ENCODE measurements around the gene SGF29.
"Not testable (repeated sequence)": the region's sequence is repeated elsewhere in the genome, so short reads cannot be mapped to it uniquely, and the experiment has no call there.

The SGF29 gene

DNA sequence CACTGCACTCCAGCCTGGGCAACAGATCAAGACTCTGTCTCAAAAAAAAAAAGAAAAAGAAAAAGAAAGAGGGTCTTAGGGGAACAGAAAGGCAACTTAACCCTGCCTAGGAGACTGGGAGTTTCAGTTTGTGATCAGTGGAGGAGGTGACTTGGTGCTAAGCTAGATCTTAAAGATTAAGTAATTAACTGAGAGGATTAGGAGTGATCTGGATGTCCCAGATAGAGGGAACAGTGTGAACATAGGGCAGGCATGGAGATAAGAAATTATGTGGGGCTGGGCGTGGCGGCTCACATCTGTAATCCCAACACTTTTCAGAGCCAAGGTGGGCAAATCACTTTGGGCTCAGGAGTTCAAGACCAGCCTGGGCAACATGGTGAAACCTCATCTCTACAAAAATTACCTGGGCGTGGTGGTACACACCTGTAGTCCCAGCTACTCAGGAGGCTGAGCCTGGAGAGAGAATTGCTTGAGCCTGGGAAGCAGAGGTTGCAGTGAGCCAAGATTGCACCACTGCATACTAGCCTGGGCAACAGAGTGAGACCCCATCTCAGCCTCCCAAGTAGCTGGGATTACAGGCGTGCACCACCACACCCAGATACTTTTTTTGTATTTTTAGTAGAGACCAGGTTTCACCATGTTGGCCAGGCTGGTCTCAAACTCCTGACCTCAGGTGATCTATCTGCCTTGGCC lies 12.7 kb downstream of the SGF29 start:
- DNase-seq (ENCODE audit: low spot score) = not testable (repeated sequence)

DNA sequence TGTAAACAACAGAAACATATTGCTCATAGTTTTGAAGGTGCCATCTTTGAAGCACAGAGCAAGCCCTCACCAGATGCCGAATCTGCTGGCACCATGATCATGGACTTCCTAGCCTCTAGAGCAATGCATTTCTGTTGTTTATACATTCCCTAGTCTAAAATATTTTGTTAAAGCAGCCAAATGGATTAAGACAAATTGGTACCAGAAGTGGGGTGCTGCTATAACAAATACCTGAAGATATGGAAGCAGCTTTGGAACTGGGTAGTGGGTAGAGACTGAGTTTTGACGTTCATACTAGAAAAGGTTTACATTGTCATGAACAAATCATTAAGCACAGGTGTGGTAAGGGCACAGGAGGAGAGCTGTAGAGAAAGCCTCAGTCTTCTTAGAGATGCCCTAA lies 13.6 kb downstream of the SGF29 start:
- no peak for DNase-seq (ENCODE audit: low spot score)

DNA sequence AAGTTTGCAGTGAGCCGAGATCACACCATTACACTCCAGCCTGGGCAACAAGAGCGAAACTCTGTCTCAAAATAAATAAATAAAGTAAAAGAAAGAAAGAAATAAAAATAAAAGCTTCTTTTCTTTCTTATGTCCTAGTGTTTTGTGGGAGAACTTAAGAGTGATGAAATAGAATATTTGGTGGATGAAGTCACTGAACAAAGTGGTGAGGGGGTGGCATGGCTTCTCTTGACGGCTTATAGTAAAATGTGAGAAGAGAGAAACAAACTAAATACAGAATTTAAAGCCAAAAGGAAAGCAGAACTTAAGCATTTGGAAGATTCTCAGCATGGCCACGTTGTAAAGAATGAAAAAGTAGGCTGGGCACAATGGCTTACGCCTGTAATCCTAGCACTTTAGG lies 15.3 kb downstream of the SGF29 start:
- no peak for DNase-seq (ENCODE audit: low spot score)

DNA sequence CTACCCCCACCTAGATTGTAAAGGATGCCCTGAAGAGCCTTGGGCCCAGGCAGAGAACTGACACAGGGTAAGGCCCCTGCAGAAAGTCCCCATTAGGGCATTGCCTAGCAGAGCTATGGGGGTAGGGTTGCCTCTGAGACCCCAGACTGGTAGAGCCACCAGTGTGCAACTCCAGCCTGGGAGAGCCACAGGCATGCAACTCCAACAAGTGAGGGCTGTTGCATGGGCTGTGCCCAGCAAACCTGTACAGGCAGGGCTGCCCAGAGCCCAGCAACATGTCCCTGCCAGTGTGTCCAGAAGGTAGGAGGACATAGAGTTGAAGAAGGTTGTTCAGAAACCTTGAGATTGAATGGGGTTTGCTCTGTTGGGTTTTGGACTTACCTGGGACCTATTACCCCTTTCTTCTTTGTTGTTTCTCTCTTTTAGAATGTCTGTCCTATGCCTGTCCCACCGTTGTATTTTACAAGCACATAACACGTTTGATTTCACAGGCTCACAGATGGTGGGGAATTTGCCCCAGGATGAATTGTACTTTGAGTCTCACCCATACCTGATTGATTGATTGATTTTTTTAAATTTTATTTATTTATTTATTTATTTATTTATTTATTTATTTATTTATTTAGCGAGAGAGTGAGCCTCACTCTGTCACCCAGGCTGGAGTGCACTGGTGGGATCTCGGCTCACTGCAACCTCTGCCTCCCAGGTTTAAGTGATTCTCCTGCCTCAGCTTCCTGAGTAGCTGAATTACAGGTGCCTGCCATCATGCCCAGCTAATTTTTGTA lies 16.4 kb downstream of the SGF29 start:
- DNase-seq (ENCODE audit: low spot score) = no peak

DNA sequence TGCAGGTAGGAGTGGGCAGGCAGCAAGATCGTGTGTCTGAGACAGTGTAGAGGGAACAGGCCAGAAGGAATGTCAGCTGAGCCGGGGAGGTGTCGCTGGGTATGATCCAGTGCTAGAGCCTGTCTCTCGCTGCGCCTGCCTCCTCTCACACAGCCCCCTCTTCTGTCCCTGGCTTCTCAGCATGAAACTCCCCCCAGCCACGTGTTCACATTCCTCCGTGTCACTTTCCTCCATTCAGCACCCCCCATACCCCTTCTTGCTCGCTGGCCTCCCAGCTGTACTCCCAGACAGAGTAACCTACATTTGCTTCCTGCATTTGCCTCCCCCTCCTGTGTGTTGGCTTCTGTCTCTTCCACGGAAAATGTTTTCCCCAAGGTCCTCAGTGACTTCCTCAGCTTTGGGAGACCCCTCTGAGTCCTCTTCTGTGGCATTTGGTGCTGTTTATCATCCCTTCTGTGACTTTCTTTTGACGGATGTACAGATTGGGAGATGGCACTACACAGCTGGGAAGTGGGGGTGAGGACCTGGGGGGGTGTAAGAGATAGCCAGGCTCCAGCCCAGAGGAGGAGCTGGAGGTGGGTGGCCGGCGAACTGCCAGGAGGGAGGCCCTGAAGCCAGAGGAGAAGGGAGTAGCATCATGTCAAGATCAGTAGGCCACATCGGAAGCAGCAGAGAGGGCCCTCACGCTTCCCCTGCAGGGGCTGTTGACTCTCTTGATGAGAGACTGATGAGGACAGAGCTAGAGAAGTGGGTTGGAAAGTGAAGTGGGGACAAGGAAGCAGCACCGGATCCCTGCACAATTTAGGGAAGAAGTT lies 19.2 kb downstream of the SGF29 start:
- DNase-seq (ENCODE audit: low spot score) = no peak

DNA sequence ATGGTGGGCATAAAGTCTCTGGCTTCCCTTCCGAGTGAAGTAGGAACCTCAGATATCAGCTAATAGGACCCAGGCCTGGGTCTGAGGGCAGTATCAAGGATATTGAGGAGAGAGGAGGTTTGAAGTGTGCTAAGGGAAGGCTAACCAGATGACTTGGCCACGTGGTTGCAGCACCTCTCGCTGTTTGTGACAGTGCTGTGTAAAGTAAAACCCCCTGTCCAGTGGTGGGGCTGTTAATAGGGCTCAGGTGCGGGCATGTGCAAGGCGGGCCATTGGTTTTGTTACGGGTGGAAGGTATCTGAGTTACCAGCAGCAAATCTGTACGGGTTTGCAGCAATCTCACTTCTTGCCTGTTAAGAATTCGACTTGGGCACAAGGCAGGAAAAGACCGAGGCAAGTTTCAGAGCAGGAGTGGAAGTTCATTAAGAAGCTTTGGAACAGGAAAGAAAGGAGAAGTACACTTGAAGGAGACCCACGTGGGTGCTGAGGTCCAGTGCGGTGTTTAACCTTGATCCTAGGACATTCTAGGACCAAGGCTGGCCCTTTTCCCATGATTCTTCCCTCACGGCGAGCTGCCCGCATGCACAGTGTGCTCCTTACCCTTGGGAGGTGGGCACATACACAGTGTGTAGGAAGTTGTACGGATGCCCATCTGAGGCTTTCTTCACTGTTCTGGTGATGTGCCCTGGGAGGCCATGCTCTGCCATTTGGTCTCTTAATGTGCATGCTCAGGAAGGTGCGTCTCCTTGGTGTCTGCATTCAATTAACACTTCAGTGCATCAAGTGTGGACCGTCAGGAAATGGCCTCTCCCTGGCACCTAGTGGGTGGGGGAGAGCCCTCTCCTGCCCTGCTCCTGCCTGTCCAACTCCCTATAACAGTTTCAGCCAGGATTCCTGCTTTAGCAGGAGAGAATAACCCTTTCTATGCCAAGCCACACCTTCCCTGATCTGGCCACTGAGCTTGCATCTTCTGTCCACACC lies 20.3 kb downstream of the SGF29 start:
- DNase-seq (ENCODE audit: low spot score) = no peak

DNA sequence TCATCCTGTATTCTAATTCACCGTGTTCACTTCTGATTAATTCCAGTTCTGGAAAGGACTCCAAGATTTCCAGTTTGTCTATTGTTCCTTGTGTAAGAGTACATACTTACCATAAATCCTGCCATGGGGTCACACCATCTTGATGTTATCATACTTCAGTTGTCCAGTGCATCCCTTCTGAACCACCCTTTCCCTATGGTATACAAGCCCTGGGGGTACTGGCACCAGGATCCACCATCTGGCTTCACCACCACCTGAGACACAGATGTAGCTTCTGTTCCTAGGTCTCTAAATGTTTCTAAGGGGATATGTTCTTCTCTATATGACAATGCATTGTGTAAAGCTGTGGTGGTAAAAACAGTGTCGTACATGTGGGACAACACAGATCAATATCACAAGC lies 21.2 kb downstream of the SGF29 start:
- DNase-seq (ENCODE audit: low spot score) = no peak

DNA sequence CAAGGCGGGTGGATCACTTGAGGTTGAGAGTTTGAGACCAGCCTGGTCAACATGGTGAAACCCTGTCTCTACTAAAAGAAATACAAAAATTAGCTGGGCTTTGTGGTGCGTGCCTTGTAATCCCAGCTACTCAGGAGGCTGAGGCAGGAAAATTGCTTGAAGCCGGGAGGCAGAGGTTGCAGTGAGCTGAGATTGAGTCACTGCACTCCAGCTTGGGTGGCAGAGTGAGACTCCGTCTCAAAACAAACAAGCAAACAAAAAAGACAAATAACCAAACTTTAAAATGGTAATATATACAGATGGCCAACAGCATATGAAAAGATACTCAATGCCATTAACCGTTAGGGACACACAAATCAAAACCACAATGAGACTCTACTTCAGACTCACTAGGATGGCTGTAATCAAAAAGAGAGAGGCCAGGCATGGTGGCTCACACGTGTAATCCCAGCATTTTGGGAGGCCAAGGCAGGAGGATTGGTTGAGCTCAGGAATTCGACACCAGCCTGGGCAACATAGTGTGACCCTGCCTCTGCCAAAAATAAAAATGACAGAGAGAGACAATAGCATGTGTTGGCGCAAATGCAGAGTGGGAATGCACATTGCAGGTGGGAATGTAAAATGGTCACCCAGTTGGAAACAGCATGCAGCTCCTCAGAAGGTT lies 21.9 kb downstream of the SGF29 start:
- no peak for DNase-seq (ENCODE audit: low spot score)

DNA sequence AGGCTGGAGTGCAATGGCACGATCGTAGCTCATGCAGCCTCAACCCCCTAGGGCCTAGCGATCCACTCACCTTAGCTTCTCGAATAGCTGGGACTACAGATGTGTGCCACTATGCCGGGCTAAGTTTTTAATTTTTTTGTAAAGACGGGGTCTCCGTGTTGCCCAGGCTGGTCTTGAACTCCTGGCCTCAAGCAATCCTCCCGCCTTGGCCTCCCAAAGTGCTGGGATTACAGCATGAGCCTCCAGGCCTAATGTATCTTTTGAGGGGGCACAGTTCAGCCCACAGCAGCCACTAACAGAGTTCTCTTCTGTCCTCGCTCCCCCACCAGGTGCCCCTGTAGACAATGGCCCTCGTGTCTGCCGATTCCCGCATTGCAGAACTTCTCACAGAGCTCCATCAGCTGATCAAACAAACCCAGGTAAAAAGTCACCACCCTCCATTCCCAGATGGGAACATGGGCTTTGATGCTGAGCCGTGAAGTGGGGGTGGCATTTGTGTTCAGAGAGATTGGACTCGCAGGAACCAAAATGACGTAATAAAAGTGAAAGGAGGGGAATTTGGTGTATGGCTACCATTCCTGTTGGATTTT lies 27.1 kb downstream of the SGF29 start:
- DNase-seq (ENCODE audit: low spot score) = no peak

DNA sequence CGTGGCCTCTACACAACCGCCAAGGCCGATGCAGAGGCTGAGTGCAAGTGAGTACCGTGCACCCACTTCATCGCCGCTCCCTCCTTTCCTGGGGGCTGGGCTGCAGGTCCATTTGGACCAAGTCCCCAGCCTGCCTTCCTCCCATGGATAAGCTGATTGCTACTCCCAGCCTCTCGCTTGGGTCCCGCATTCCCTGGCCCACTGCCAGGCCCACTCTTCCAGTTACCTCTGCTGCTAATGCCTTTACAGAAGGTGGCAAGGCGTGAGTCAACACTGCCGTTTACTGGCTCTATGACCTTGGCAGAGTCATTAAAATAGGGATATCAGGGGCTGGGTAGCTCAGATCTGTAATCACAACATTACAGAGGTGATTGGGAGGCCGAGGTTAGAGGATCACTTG lies 32.0 kb downstream of the SGF29 start:
- DNase-seq (ENCODE audit: low spot score) = no peak

DNA sequence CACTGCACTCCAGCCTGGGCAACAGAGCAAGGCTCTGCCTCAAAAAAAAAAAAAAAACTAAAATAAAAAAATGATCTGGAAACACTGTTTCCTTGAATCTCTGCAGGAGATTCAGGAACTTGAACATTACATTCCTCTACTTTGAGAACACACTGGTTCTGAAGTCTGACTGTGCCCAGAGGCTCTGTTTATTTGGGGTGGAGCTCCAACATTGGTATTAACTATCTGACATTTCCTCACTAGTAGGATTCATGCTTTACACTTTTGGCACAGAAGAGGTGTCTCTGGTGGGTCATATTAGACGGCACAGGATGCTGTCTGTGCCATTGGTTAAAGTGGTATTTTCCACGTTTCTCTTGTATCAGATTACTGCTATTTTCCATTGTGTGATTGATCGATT lies 32.7 kb downstream of the SGF29 start:
- DNase-seq (ENCODE audit: low spot score) = no peak

DNA sequence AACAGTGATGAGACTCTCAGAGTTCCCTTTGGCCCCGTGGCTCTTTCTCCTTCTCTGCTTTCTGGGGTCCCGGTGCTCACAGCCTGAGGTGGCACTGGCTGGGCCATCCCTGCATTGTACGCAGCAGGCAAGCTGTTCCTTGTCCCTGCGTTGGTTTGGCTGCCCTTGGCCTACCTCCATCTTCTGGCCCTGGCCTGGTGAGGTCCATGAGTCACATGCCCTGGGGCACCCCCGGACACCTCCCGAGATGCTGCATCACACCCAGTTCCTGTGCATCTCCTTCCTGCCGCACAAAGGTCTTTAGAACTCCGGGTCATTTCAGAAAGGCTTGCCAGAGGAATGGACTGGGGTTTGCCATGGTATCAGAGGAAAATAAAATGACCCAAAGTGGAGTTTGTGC lies 33.7 kb downstream of the SGF29 start:
- DNase-seq (ENCODE audit: low spot score) = no peak

DNA sequence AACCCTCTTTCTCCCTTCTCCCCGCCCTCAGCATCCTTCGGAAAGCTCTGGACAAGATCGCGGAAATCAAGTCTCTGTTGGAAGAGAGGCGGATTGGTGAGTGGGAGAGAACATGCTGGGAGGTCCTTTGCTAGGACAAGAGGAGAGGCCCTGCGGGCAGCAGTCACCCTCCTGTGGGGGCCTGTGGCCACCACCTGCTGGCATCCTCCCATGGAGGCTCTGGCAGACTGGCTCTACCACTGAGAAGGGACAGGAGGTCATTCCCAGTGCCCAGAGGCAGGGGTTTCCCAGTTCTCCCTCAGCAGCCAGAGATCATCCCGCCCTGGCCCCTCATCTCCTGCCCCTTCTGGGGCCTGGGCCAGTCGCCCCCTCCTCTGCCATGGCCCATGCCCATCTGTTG lies 35.3 kb downstream of the SGF29 start:
- no peak for DNase-seq (ENCODE audit: low spot score)

DNA sequence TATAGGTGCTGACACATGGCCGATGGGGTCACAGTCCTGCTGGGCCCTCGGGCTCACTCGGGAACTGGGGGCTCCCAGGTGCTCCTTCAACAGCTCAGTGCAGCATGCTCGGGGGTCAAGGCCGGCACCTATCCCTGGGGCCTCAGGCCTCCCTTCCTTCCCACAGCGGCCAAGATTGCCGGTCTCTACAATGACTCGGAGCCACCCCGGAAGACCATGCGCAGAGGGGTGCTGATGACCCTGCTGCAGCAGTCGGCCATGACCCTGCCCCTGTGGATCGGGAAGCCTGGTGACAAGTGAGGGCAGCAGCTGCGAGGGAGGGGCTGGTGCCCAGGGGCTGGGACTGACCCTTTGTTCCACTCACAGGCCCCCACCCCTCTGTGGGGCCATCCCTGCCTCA lies 36.2 kb downstream of the SGF29 start:
- no peak for DNase-seq (ENCODE audit: low spot score)

DNA sequence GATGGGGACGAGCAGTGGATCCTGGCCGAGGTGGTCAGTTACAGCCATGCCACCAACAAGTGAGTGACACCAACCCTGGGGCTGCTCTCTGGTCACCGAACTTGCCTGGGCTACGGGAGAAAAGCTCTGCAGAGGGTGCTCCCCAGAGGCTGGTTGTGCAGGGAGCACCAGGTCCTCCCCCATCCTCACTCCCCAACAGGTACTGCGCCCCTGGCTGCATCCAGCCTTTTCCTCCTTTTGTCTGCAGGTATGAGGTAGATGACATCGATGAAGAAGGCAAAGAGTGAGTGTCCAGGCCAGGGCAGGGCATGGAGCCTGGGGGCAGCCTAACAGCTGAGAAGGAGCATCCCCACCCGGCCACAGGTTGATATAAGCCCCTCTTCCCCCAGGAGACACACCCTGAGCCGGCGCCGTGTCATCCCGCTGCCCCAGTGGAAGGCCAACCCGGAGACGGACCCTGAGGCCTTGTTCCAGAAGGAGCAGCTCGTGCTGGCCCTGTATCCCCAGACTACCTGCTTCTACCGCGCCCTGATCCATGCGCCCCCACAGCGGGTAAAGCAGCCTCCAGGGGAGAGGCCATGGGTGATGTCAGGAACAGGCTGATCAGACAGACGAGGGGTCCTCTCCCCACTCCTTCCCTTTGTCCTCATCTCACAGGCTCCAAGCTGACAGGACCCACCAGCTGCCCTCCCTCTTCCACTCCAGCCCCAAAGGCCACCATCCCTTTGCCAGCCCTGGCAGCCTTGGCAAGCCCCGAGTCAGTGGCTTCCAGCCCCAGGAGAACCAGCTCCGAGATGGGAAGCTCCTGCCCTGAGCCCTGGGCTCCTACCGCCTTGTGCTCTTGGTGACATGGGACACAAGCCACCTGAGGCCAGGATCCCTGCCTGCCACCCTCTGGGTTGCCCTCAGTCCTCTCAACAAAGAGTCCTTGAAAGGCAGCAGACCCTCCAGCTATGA lies 36.9 kb downstream of the SGF29 start:
- DNase-seq (ENCODE audit: low spot score) = no peak

DNA sequence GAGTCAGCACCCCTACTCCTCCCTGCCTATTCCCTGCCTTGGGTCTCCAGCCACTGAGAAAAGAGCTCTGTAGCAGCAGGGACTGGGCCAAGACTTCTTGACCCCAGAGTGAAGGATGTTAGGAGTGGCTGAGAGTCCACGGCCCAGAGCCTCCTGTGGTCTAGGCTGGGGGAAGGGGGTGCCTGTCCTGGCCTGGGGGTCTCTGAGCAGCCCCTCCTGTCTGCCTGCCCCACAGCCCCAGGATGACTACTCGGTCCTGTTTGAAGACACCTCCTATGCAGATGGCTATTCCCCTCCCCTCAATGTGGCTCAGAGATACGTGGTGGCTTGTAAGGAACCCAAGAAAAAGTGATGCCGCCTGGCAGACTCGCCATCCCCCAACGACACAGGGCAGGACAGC lies 37.6 kb downstream of the SGF29 start:
- DNase-seq (ENCODE audit: low spot score) = no peak

DNA sequence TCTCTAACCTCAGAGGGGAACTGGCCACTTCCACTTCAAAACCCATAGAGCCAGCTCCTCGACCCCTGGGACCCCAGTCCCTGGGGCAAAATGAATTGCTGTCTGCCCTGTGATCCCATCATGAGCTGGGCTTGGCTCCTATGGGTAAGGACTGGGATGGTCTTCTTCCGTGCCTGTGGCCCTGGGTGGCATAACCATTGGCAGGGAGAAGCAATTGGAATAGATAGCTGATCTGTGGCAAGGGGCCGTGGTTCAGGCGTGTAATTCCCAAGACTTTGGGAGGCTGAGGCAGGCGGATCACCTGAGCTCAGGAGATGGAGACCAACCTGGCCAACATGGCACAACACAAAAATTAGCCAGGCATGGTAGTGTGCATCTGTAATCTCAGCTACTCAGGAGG lies 38.8 kb downstream of the SGF29 start:
- DNase-seq (ENCODE audit: low spot score) = no peak

DNA sequence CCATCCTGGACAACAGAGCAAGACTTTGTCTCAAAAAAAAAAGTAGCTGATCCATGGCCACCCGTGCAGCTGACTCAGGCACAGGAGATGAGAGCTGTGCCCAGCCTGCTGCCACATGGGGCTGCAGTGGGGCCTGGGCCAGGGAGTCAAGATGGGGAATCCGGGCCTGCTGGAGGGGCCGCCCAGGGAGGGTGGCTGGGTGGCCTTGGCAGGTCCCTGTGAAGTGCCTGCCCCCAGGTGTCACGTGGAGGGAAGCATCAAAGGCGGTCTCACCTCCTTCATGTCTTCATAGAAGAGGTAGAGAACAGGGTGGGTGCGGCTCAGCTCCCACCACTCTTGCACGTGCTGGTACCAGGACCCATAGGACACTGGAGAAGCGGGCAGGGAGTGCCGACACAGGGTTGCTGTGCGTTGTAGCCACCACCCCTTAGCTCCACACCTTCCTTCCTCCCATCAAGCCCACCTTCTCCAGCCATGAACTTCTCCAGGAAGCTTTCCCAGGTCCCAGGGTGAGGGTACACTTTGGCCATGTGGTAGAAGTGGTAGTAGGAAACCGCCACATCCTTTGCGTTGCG lies 39.3 kb downstream of the SGF29 start:
- DNase-seq (ENCODE audit: low spot score) = no peak

DNA sequence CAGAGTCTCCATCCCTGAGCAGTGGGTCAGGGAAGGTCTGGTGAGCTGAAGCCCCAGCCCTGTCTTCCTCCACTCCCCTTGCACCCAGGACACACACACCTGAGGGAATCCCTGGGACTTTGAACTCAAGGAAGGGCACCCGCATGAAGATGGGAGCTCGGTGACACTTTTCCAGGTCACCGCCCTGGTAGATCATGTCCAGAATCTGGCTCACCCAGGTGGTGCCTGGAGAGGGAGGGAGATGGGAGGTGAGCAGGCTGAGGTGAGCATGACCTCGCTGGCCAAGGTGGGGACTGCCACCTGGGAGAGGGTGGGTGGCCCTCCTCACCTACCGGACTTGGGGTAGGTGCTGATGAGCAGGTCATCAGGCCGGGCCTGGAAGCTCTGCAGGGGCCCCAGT lies 41.7 kb downstream of the SGF29 start:
- not testable (repeated sequence) for DNase-seq (ENCODE audit: low spot score)
